Fibroblast of skin of left biceps (primary cell): ENCODE data around the gene GPRASP1.

Experiments
- DNase-seq, 2 experiments: peaks; one replicate each; pipeline ENCODE4 v3.0.0-alpha.2; 2013; ENCODE audit warnings: low read depth in 2 of 2

Gene GPRASP1

GRCh38 chrX:102696306-102696705, 45.0 kb downstream of the GPRASP1 start:
- DNase-seq = no peak

DNA sequence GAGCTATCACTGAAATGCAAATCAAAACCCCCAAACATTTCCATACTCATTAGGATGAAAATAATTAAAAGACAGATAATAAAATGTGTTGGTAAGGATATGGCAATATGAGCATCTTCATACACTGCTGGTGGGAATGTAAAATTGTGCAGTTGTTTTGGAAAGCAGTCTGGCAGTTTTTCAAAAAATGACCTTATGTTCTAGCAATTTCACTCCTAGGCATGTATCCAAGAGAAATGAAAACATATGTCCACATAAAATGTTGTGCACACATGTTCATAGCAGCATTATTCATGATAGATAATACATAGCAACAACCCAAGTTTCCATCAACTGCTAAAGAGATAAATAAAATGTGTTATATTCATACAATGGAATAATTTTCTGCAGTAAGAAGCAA, 46.2 kb downstream of the GPRASP1 start:
- DNase-seq = peak in 1 of 2 experiments; percentile 46
